LHCN-M2 (cell line): ENCODE results near the gene SCN1A. TPM values are rescaled to one million over a fixed set of nuclear protein-coding genes. Genes with fewer than 3 reads are reported as not detected.
"Not testable (repeated sequence)": the region's sequence is repeated elsewhere in the genome, so short reads cannot be mapped to it uniquely, and the experiment has no call there.

Experiments
- DNase-seq: peaks from one replicate; pipeline ENCODE4 v3.0.0-alpha.2; 2012; ENCODE audit warnings: low read depth
- total RNA-seq: library from RNA; depleted of rRNA; stranded (reverse); fragments of >200 nt; gene quantifications from 2 replicates; pipeline ENCODE4 v1.2.3, GENCODE V29; 2014; rRNA removed

Gene SCN1A
- total RNA-seq, 1 experiment from 2014 or later = 1.1 TPM

DNA sequence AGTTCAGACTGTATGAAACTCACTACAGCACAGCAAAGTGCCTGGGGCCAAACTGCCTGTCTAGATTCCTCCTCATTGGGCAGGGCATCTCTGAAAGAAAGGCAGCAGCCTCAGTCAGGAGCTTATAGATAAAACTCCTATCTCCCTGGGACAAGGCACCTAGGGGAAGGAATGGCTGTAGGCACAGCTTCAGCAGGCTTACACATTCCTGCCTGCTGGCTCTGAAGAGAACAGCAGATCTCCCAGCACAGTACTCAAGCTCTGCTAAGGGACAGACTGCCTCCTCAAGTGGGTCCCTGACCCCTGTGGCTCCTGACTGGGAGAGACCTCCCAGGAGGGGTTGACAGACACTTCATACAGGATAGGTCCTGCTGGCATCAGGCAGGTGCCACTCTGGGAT, 155.7 kb downstream of the SCN1A start:
- DNase-seq = not testable (repeated sequence)

DNA sequence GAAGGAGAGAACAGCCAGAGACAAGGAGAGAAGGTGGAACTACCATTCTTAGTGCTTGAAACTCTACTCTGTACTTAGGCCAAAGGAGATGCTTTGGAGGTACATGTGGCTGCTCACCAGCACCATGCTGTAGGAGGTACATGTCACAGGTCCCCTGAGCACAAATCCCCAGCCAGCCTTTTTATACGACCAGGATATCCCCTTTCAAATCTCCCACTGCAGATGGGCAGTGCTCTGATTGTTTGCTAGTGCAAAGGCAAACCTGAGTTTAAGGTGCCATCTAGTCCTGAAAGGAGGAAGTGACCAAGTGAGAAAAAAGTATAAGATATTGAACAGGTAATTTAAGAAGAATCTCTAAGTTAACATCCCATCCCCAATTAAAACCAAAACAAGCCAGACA, 157.2 kb downstream of the SCN1A start:
- no peak for DNase-seq

- peak; percentile 26 for DNase-seq
These were observed 158.6 kb downstream of the SCN1A start for GRCh38 chr2:165969227-165969626.

- DNase-seq = no peak
These were observed 160.1 kb downstream of the SCN1A start for GRCh38 chr2:165967746-165968145.

DNA sequence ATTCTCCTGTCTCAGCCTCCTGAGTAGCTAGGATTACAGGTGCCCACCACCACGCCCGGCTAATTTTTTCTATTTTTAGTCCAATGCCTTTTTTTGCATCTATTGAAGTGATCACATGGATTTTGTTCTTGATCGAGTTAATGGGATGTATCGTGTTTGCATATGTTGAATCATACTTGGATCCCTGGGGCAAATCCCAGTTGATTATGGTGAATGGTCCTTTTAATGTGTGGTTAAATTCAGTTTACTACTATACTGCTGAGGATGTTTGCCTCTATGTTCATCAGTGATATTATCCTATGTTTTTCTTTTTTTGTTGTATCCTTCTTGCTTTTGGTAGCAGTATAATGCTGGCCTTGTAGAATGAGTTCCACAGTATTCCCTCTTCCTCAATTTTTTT, 166.0 kb downstream of the SCN1A start:
- DNase-seq = no peak

- DNase-seq = no peak
These were observed 168.4 kb downstream of the SCN1A start for GRCh38 chr2:165959371-165959770.

DNA sequence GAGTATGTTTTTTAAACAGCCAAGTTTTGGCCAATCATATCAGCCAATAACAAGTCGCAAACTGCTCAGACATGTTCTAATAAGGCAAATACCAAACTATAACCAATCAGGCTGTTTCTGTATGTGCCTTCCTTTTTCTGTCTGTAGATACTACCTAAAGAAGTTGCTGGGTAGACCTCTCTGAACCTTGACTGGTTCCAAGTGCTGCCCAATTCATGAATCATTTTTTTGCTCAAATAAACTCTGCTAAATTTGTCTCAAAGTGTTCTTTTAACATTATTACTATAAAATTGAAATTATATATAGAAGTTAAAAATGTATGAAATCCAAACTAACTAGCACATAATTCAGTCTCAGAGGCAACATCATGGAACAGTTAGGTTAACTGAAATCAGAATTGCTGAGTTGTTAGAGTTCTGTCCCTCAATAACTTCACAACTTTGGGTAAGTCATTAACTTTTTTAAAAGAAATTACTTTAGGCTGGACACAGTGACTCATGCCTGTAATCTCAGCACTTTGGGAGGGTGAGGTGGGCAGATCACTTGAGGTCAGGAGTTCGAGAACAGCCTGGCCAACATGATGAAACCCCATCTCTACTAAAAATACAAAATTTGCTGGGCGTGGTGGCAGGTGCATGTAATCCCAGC, 169.4 kb downstream of the SCN1A start:
- DNase-seq = no peak

- DNase-seq = no peak
These were observed 170.7 kb downstream of the SCN1A start for GRCh38 chr2:165957030-165957675.

GRCh38 chr2:165953655-165954606, 173.9 kb downstream of the SCN1A start, which contains the start of gene TTC21B:
Gene TTC21B (minus strand): TSS chr2:165953776. CDS start chr2:165953705, 71 bp downstream.
- DNase-seq = peak; percentile 92

GRCh38 chr2:165953306-165953654, 174.5 kb downstream of the SCN1A start:
- DNase-seq = no peak

DNA sequence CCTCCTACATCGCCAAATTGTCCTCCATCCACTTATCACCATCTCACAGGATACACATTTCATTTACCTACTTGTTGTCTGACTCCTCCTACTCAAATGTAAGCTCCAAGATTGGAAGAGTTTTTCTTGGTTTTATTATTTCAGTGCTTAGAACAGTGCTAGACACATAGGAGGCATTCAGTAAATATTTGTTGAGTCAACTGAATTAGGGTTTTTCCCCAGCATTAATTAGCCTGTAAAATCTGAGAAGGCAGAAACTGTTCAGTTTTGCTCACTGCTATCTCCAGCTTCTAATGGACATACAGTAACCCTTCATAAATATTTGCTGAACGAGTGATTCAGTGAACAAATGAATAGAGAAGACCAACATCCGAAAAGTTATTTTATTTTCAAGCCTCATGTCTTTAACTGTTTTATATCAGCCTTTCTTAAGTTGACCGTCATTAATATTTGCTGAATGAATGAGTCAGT, 175.0 kb downstream of the SCN1A start:
- peak; percentile 4 for DNase-seq

DNA sequence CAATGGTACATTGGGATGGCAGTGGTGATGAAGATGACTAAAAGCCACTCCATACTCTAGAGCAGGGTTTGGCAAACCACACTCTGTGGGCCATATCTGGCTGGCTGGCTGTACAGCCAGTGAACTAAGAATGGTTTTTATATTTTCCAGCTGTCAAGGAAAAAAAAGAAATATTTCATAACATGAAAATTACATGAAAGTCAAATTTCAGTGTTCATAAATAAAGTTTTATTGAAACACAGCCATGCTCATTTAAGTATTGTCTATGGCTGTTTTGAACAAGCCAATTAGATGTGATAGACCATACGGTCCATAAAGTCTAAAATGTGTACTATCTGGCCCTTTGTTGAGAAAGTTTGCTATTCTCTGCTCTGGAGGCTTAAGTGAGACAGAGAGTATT, 175.7 kb downstream of the SCN1A start:
- DNase-seq = no peak

DNA sequence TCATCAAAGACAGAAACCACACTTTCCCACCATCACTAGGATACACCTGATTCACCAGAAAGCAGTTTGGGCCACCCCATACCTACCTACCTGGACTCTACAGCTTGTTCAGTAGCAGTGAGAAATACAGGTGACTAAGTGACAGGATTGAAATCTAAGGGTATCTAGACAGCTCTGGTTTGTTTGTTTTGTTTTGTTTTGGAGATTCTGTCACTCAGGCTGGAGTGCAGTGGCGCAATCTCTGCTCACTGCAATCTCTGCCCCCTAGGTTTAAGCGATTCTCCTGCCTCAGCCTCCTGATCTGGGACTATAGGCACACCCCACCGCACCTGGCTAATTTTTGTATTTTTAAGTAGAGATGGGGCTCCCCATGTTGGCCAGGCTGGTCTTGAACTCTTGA, 177.4 kb downstream of the SCN1A start:
- no peak for DNase-seq

DNA sequence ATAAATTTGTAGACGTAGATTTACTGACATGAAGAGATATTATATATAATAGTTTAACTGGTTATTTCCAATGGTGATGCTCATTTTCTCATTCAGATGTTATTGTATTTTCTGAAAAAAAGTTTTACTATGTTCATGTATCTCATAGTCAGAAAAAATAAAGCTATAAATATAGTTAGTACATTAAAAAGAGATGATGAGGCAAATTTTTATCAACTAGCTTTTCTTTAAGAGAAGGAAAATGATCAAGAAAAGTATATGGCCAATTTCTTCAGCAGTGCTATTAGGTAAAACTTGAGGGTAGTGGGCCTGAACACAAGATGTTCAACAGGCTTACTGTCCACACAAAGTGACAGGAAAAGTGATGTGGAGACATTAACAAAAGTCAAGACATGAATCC, 186.0 kb downstream of the SCN1A start:
- DNase-seq = no peak

DNA sequence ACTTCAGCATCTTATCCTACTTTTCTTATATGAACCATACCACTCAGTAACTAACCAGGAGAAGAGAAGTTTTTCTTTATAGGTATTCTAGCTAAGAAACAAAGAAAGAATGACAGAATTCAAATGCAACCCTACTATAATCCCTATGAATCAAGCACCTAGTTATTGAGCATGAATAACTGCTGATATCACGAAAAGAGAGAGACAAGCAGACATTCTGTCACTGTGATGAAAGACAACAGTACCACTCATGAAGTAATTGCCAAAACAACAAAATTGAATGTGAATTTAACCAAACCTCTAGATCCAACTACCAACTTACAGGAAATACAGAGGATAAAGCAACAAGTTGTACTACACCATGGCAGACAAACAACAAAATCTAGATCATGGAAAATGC, 189.6 kb downstream of the SCN1A start:
- no peak for DNase-seq

Other genes starting within 250 kb of the SCN1A start
- 18.0 and 18.8 TPM in 2 replicates for gene TTC21B, start 174.2 kb downstream of the SCN1A start, total RNA-seq
- 0.45 and 1.1 TPM in 2 replicates for gene SCN9A, start 247.9 kb upstream of the SCN1A start, total RNA-seq